Loucy (cell line): ENCODE data around the gene HFE.
"Not testable (repeated sequence)": the region's sequence is repeated elsewhere in the genome, so short reads cannot be mapped to it uniquely, and the experiment has no call there.

ENCODE experiments used
- H2AFZ ChIP-seq: fragments of 200-600 bp; sonication (generic); 2 replicates; pipeline ENCODE4 v1.6.0; 2016; ENCODE audit warnings: antibody characterized with exemption, mild to moderate bottlenecking, low read length, moderate library complexity
- H3F3A ChIP-seq: fragments of 200-600 bp; 2 replicates; pipeline ENCODE4 v1.6.0; 2016; ENCODE audit warnings: antibody characterized with exemption, low read depth, mild to moderate bottlenecking
- H3K27me3 ChIP-seq: fragments of 200-600 bp; sonication (generic); 2 replicates; pipeline ENCODE4 v1.6.1; 2014; ENCODE audit warnings: low read length, mild to moderate bottlenecking; ENCODE audit not compliant: insufficient read depth, poor library complexity, severe bottlenecking
- H3K36me3 ChIP-seq: fragments of 200-600 bp; sonication (generic); 2 replicates; pipeline ENCODE4 v1.6.1; 2016; ENCODE audit warnings: low read length; ENCODE audit not compliant: insufficient read depth
- H3K4me1 ChIP-seq: fragments of 200-600 bp; sonication (generic); 2 replicates; pipeline ENCODE4 v1.5.1; 2014; ENCODE audit warnings: low read length, mild to moderate bottlenecking; ENCODE audit not compliant: insufficient read depth, poor library complexity, severe bottlenecking
- H3K4me2 ChIP-seq: fragments of 200-600 bp; sonication (generic); 2 replicates; pipeline ENCODE4 v1.6.0; 2014; ENCODE audit warnings: antibody characterized with exemption, low read length, low read depth, mild to moderate bottlenecking; ENCODE audit not compliant: poor library complexity, severe bottlenecking
- H3K4me3 ChIP-seq: fragments of 200-600 bp; sonication (generic); 2 replicates; pipeline ENCODE4 v1.5.1; 2014; ENCODE audit warnings: low read length, mild to moderate bottlenecking, mixed read lengths; ENCODE audit not compliant: poor library complexity, severe bottlenecking
- H3K79me2 ChIP-seq: fragments of 200-600 bp; sonication (generic); 2 replicates; pipeline ENCODE4 v1.6.1; 2014; ENCODE audit warnings: low read length; ENCODE audit not compliant: insufficient read depth
- H3K9ac ChIP-seq: fragments of 200-600 bp; sonication (generic); 2 replicates; pipeline ENCODE4 v1.6.0; 2014; ENCODE audit warnings: mild to moderate bottlenecking, low read depth, low read length, moderate library complexity; ENCODE audit not compliant: poor library complexity, severe bottlenecking
- H3K9me2 ChIP-seq: fragments of 200-600 bp; sonication (generic); replicated peaks from 2 replicates; pipeline ENCODE4 v1.6.1; 2016; ENCODE audit warnings: low read depth, low read length, mixed read lengths
- H3K9me3 ChIP-seq: fragments of 200-600 bp; sonication (generic); 2 replicates; pipeline ENCODE4 v1.6.1; 2014; ENCODE audit warnings: mild to moderate bottlenecking, antibody characterized with exemption, low read length, low read depth; ENCODE audit not compliant: insufficient read depth
- H4K20me1 ChIP-seq: fragments of 200-600 bp; sonication (generic); 2 replicates; pipeline ENCODE4 v1.6.0; 2014; ENCODE audit warnings: antibody characterized with exemption, low read length, mild to moderate bottlenecking; ENCODE audit not compliant: insufficient read depth, poor library complexity, severe bottlenecking
- CTCF ChIP-seq: fragments of 200-600 bp; sonication (generic); conservative IDR thresholded peaks from 2 replicates; pipeline ENCODE4 v1.5.1; 2014; ENCODE audit warnings: mild to moderate bottlenecking, antibody characterized with exemption, low read length
- EZH2phosphoT487 ChIP-seq: fragments of 200-600 bp; IDR thresholded peaks from 2 replicates; pipeline ENCODE4 v1.6.1; 2018; ENCODE audit warnings: antibody characterized with exemption, mild to moderate bottlenecking, moderate library complexity, borderline replicate concordance

The HFE gene

GRCh38 chr6:26075063-26075717, 12.0 kb upstream of the HFE start:
- H4K20me1 ChIP-seq, result no peaks in the 10 kb centered on the region
- H3K4me3 ChIP-seq, result no peak overlapping the region
- no peak for TF ChIP-seq EZH2phosphoT487
- H3K27me3 ChIP-seq, result no peaks in the 10 kb centered on the region
- no peak overlapping the region for H2AFZ ChIP-seq
- no peaks in the 10 kb centered on the region for H3K9me2 ChIP-seq
- H3F3A ChIP-seq, result no peaks in the 10 kb centered on the region
- H3K9me3 ChIP-seq, result no peaks in the 10 kb centered on the region
- H3K36me3 ChIP-seq, result no peaks in the 10 kb centered on the region
- H3K4me2 ChIP-seq, result no peak overlapping the region
- no peak overlapping the region for H3K9ac ChIP-seq
- H3K4me1 ChIP-seq, result no peaks in the 10 kb centered on the region
- H3K79me2 ChIP-seq, result no peaks in the 10 kb centered on the region

- H3K9me3 ChIP-seq, H3K9ac ChIP-seq, H3K4me1 ChIP-seq, H4K20me1 ChIP-seq, H3F3A ChIP-seq, H3K4me2 ChIP-seq, H3K4me3 ChIP-seq, H3K27me3 ChIP-seq, H3K79me2 ChIP-seq, H2AFZ ChIP-seq, H3K36me3 ChIP-seq, H3K9me2 ChIP-seq: not testable (repeated sequence)
These were observed 9.2 kb upstream of the HFE start for GRCh38 chr6:26078066-26078465.

GRCh38 chr6:26081096-26081495, 6.1 kb upstream of the HFE start:
- not testable (repeated sequence) for H3K9me2 ChIP-seq, H3K9ac ChIP-seq, H3K4me2 ChIP-seq

GRCh38 chr6:26086211-26086610, 1.0 kb upstream of the HFE start:
- H3K9me2 ChIP-seq, result no peaks in the 10 kb centered on the region
- H3F3A ChIP-seq, result no peaks in the 10 kb centered on the region
- H3K9me3 ChIP-seq, result no peaks in the 10 kb centered on the region
- H3K9ac ChIP-seq, result no peak overlapping the region
- no peaks in the 10 kb centered on the region for H3K27me3 ChIP-seq
- TF ChIP-seq EZH2phosphoT487 (no peak), CTCF (no peak)
- H3K79me2 ChIP-seq, result no peaks in the 10 kb centered on the region
- no peaks in the 10 kb centered on the region for H4K20me1 ChIP-seq
- no peak overlapping the region for H3K4me2 ChIP-seq
- peaks cover 10% of the 10 kb centered on the region for H3K4me1 ChIP-seq
- no peak overlapping the region for H2AFZ ChIP-seq
- H3K4me3 ChIP-seq, result no peak overlapping the region
- no peaks in the 10 kb centered on the region for H3K36me3 ChIP-seq

More at GRCh38 chr6:26081096-26081495, 6.1 kb upstream of the HFE start:
- H3K27me3 ChIP-seq, H3K79me2 ChIP-seq, H2AFZ ChIP-seq, H3F3A ChIP-seq, H3K4me3 ChIP-seq, H3K4me1 ChIP-seq, H4K20me1 ChIP-seq, H3K9me3 ChIP-seq, H3K36me3 ChIP-seq: not testable (repeated sequence)
